ENCODE measurements around the gene DAPK1.

The DAPK1 gene

DNA sequence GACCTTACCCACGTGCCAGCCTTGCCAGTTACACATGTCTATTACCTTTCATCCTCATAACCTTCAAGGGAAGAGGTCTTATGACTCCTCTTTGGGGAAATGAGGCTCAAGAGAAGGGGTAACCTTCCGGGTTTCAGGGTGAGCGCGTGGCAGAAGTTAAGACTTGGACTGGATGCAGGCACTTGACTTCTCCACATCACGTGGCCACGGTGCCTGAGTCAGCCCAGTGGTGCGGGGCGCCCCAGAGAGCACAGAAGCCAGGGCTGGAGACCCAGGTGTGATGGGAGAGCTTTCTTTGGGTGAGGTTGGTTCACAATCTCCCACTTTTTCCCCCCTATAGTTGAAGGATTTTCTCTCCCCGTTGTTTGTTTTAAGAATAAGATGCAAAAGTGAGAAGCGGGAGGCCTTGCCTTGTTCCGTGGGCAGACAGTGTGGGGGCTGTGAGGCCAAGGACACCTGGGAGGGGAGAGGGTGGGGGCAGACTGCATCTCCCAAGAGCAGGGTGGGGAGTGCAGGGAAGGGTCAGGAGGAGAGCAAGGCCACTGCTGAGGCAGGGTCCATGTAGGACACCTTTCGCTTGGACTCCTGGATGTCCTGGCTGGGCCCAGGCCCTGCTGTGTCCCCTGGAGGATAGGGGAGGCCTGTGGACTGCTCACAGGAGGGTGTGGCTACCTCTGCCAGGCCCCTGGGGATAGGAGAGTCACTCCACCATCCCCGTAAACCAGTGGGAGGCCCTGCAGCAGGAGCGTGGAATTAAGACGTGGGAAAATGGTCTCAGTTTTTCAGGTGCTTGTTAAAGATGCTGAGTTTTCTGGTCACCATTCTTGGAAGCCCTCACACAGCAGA lies 138.2 kb downstream of the DAPK1 start:
- Histone ChIP-seq H3K4me3 (ENCODE audit: low read depth, low read length) (no peak overlapping the region), H4K8ac (ENCODE audit: low read depth, low read length) (no peak overlapping the region), H2BK12ac (ENCODE audit: low read length) (no peak overlapping the region), H3K27ac (ENCODE audit: low read depth, low read length) (no peak overlapping the region), H3K36me3 (ENCODE audit: control insufficient read depth in 1 of 2, insufficient read depth in 2 of 2, low read length in 2 of 2) (peaks cover 10 to 18% of the 10 kb centered on the region in 2 experiments), H2AK5ac (ENCODE audit: low read length) (no peak overlapping the region), H4K12ac (ENCODE audit: low read depth, low read length) (no peak overlapping the region), H3K4ac (ENCODE audit: low read depth, low read length) (no peak overlapping the region), H3K23ac (ENCODE audit: low read length) (no peak overlapping the region), H3K27me3 (ENCODE audit: insufficient read depth, low read length) (no peaks in the 10 kb centered on the region), H3K4me2 (ENCODE audit: low read length) (no peak overlapping the region), H3K14ac (ENCODE audit: low read length) (no peak overlapping the region), H3K79me2 (ENCODE audit: control insufficient read depth, insufficient read depth, low read length, poor library complexity) (no peaks in the 10 kb centered on the region), H3K9ac (ENCODE audit: low read length) (no peak overlapping the region), H4K91ac (ENCODE audit: low read depth, low read length) (no peak overlapping the region), H3K79me1 (ENCODE audit: low read length) (no peaks in the 10 kb centered on the region), H3K18ac (ENCODE audit: low read length) (no peak overlapping the region), H2BK5ac (ENCODE audit: low read depth, low read length, poor library complexity) (no peak overlapping the region), H3K9me3 (ENCODE audit: insufficient read depth, low read depth, low read length) (peaks cover 2% of the 10 kb centered on the region), H3K4me1 (ENCODE audit: control insufficient read depth in 1 of 2, insufficient read depth in 2 of 2, low read length in 2 of 2) (no peaks in the 10 kb centered on the region), H2AFZ (ENCODE audit: insufficient read depth, low read length, poor library complexity) (no peak overlapping the region), H2BK120ac (ENCODE audit: insufficient read depth, low read length, poor library complexity) (no peak overlapping the region)
- WGBS (ENCODE audit: extremely low coverage, insufficient coverage, insufficient read length) = no CpG with 5 or more reads among the region's 15 CpGs
- DNase-seq = no peak

DNA sequence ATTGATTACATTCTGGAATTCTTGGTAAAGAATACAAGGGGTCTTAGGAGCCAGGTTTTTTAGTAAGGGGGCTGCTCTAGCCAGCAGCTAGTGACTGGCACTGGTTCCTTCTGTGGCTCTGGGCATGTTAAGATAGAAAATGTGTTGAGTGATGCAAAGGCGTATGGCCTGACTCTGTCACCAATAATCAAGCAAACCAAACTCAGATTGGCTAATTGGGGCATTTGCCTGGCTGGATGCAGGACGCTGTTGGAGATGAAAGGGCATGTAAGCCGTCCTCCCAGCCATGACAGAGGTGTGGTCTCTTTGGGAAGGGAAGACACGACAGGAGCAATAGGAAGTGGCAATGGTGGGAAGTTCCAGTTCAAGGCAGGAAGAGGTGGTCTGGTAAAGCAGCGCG lies 140.6 kb downstream of the DAPK1 start:
- H2AFZ ChIP-seq (ENCODE audit: insufficient read depth, low read length, poor library complexity) = no peak overlapping the region
- H3K36me3 ChIP-seq (ENCODE audit: control insufficient read depth in 1 of 2, insufficient read depth in 2 of 2, low read length in 2 of 2) = peaks cover 15 to 27% of the 10 kb centered on the region in 2 experiments
- H3K4me2 ChIP-seq (ENCODE audit: low read length) = no peak overlapping the region
- no peak overlapping the region for H4K91ac ChIP-seq (ENCODE audit: low read depth, low read length)
- H3K79me2 ChIP-seq (ENCODE audit: control insufficient read depth, insufficient read depth, low read length, poor library complexity) = no peaks in the 10 kb centered on the region
- H4K8ac ChIP-seq (ENCODE audit: low read depth, low read length) = no peak overlapping the region
- no peak overlapping the region for H2AK5ac ChIP-seq (ENCODE audit: low read length)
- no peak overlapping the region for H3K9ac ChIP-seq (ENCODE audit: low read length)
- no CpG with 5 or more reads among the region's 6 CpGs for WGBS (ENCODE audit: extremely low coverage, insufficient coverage, insufficient read length)
- DNase-seq = no peak
- H3K18ac ChIP-seq (ENCODE audit: low read length) = no peak overlapping the region
- no peak overlapping the region for H4K12ac ChIP-seq (ENCODE audit: low read depth, low read length)
- H3K27ac ChIP-seq (ENCODE audit: low read depth, low read length) = no peak overlapping the region
- no peak overlapping the region for H3K14ac ChIP-seq (ENCODE audit: low read length)
- no peak overlapping the region for H3K4ac ChIP-seq (ENCODE audit: low read depth, low read length)
- no peak overlapping the region for H2BK5ac ChIP-seq (ENCODE audit: low read depth, low read length, poor library complexity)
- no peak overlapping the region for H3K23ac ChIP-seq (ENCODE audit: low read length)
- no peaks in the 10 kb centered on the region for H3K4me1 ChIP-seq (ENCODE audit: control insufficient read depth in 1 of 2, insufficient read depth in 2 of 2, low read length in 2 of 2)
- peaks cover 2% of the 10 kb centered on the region for H3K9me3 ChIP-seq (ENCODE audit: insufficient read depth, low read depth, low read length)
- H3K27me3 ChIP-seq (ENCODE audit: insufficient read depth, low read length) = no peaks in the 10 kb centered on the region
- no peak overlapping the region for H2BK120ac ChIP-seq (ENCODE audit: insufficient read depth, low read length, poor library complexity)
- no peak overlapping the region for H2BK12ac ChIP-seq (ENCODE audit: low read length)
- H3K4me3 ChIP-seq (ENCODE audit: low read depth, low read length) = no peak overlapping the region
- H3K79me1 ChIP-seq (ENCODE audit: low read length) = no peaks in the 10 kb centered on the region

DNA sequence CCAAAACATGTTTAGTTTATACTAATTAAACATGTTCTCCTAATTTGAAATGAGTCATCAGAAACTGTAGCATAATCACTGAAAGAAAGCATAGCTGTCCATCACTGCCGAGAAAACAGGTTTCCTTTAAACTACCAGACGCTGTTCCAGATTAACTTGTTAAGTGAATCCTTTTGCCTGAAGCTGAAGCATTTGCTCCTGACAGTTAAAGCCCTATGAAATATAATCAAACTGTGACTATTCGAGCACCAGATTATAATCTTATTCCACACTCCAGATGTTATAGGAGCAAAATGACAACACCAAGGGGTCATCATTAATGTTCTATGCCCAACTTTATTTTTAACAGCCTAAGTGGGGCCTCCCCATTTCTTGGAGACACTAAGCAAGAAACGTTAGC lies 142.3 kb downstream of the DAPK1 start:
- Histone ChIP-seq H3K4me2 (ENCODE audit: low read length) (no peak overlapping the region), H4K8ac (ENCODE audit: low read depth, low read length) (no peak overlapping the region), H2BK120ac (ENCODE audit: insufficient read depth, low read length, poor library complexity) (no peak overlapping the region), H2AFZ (ENCODE audit: insufficient read depth, low read length, poor library complexity) (no peak overlapping the region), H3K9ac (ENCODE audit: low read length) (no peak overlapping the region), H3K14ac (ENCODE audit: low read length) (no peak overlapping the region), H3K4me3 (ENCODE audit: low read depth, low read length) (no peak overlapping the region), H3K36me3 (ENCODE audit: control insufficient read depth in 1 of 2, insufficient read depth in 2 of 2, low read length in 2 of 2) (peaks cover 13 to 21% of the 10 kb centered on the region in 2 experiments), H2AK5ac (ENCODE audit: low read length) (no peak overlapping the region), H2BK5ac (ENCODE audit: low read depth, low read length, poor library complexity) (no peak overlapping the region), H4K12ac (ENCODE audit: low read depth, low read length) (no peak overlapping the region), H3K4me1 (ENCODE audit: control insufficient read depth in 1 of 2, insufficient read depth in 2 of 2, low read length in 2 of 2) (no peaks in the 10 kb centered on the region), H3K79me2 (ENCODE audit: control insufficient read depth, insufficient read depth, low read length, poor library complexity) (no peaks in the 10 kb centered on the region), H2BK12ac (ENCODE audit: low read length) (no peak overlapping the region), H3K4ac (ENCODE audit: low read depth, low read length) (no peak overlapping the region), H3K23ac (ENCODE audit: low read length) (no peak overlapping the region), H3K27me3 (ENCODE audit: insufficient read depth, low read length) (no peaks in the 10 kb centered on the region), H3K79me1 (ENCODE audit: low read length) (no peaks in the 10 kb centered on the region), H3K9me3 (ENCODE audit: insufficient read depth, low read depth, low read length) (peaks cover 2% of the 10 kb centered on the region), H3K27ac (ENCODE audit: low read depth, low read length) (no peak overlapping the region), H3K18ac (ENCODE audit: low read length) (no peak overlapping the region), H4K91ac (ENCODE audit: low read depth, low read length) (no peak overlapping the region)
- no CpG with 5 or more reads among the region's 4 CpGs for WGBS (ENCODE audit: extremely low coverage, insufficient coverage, insufficient read length)
- no peak for DNase-seq

DNA sequence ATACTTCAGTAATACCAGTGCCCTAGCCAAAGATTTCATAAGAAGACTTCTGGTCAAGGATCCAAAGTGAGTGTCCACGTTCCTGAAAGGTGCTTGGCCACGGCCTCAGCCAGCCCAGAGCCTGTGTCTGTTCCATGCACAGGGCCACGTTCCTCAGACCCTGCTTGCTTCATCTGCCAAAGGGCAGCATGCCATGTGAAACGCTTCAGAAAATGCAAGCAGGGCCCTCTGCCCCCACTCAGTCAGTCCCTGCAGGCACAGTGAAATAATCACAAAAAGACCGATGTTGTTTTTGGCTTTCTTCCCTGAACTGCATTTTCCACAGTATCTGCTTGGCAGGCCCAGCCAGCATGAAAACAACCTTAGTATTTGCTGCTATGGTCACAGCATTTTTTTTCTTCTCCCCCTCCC lies 142.7 kb downstream of the DAPK1 start:
- Histone ChIP-seq H3K18ac (ENCODE audit: low read length) (no peak overlapping the region), H3K4me1 (ENCODE audit: control insufficient read depth in 1 of 2, insufficient read depth in 2 of 2, low read length in 2 of 2) (no peaks in the 10 kb centered on the region), H2BK120ac (ENCODE audit: insufficient read depth, low read length, poor library complexity) (no peak overlapping the region), H3K79me2 (ENCODE audit: control insufficient read depth, insufficient read depth, low read length, poor library complexity) (no peaks in the 10 kb centered on the region), H3K9ac (ENCODE audit: low read length) (peak overlapping the region; percentile 50), H3K4me2 (ENCODE audit: low read length) (no peak overlapping the region), H3K27ac (ENCODE audit: low read depth, low read length) (no peak overlapping the region), H4K8ac (ENCODE audit: low read depth, low read length) (no peak overlapping the region), H3K4ac (ENCODE audit: low read depth, low read length) (no peak overlapping the region), H3K27me3 (ENCODE audit: insufficient read depth, low read length) (no peaks in the 10 kb centered on the region), H2BK12ac (ENCODE audit: low read length) (no peak overlapping the region), H3K23ac (ENCODE audit: low read length) (no peak overlapping the region), H2AFZ (ENCODE audit: insufficient read depth, low read length, poor library complexity) (no peak overlapping the region), H2BK5ac (ENCODE audit: low read depth, low read length, poor library complexity) (no peak overlapping the region), H3K14ac (ENCODE audit: low read length) (no peak overlapping the region), H3K4me3 (ENCODE audit: low read depth, low read length) (no peak overlapping the region), H2AK5ac (ENCODE audit: low read length) (no peak overlapping the region), H3K79me1 (ENCODE audit: low read length) (no peaks in the 10 kb centered on the region), H3K36me3 (ENCODE audit: control insufficient read depth in 1 of 2, insufficient read depth in 2 of 2, low read length in 2 of 2) (peaks cover 11 to 21% of the 10 kb centered on the region in 2 experiments), H4K12ac (ENCODE audit: low read depth, low read length) (no peak overlapping the region), H3K9me3 (ENCODE audit: insufficient read depth, low read depth, low read length) (peaks cover 2% of the 10 kb centered on the region), H4K91ac (ENCODE audit: low read depth, low read length) (no peak overlapping the region)
- WGBS (ENCODE audit: extremely low coverage, insufficient coverage, insufficient read length) = no CpG with 5 or more reads among the region's 5 CpGs
- no peak for DNase-seq

Data from trophoblast cell (in vitro differentiated cells and primary cell).